Nucleus accumbens (tissue), 56 donors: ENCODE results near the gene CCDC88B.
"Not testable (repeated sequence)": the region's sequence is repeated elsewhere in the genome, so short reads cannot be mapped to it uniquely, and the experiment has no call there.

Experiments used
- DNase-seq, 56 donors: peaks; one replicate each; lab custom pipeline; 2025; lab: John Stamatoyannopoulos, UW

CCDC88B gene

GRCh38 chr11:64317961-64318765 is 21.8 kb upstream of the CCDC88B start, which contains the start of gene PRDX5:
Gene PRDX5 (plus strand): TSS chr11:64318121. CDS start chr11:64318216, 95 bp downstream.
- peak; percentile 60 to 98 (median 95) for DNase-seq

- DNase-seq = no peak
These were observed 20.9 kb upstream of the CCDC88B start for GRCh38 chr11:64318766-64319761.

- no peak for DNase-seq
These were observed 19.4 kb upstream of the CCDC88B start for GRCh38 chr11:64320556-64320955.

- DNase-seq = no peak
These were observed 19.0 kb upstream of the CCDC88B start for GRCh38 chr11:64321026-64321425.

- DNase-seq = no peak
These were observed 18.5 kb upstream of the CCDC88B start for GRCh38 chr11:64321533-64321932.

GRCh38 chr11:64322925-64323260 is 17.1 kb upstream of the CCDC88B start:
- no peak for DNase-seq

GRCh38 chr11:64323373-64323772 is 16.6 kb upstream of the CCDC88B start:
- DNase-seq = no peak

- DNase-seq = not testable (repeated sequence)
These were observed 16.0 kb upstream of the CCDC88B start for GRCh38 chr11:64323984-64324383.

GRCh38 chr11:64324692-64325469 is 15.1 kb upstream of the CCDC88B start:
- no peak for DNase-seq

GRCh38 chr11:64327375-64327774 is 12.6 kb upstream of the CCDC88B start:
- DNase-seq = no peak

- DNase-seq = no peak
These were observed 12.0 kb upstream of the CCDC88B start for GRCh38 chr11:64327993-64328392.

GRCh38 chr11:64330888-64331287 is 9.1 kb upstream of the CCDC88B start:
- no peak for DNase-seq

GRCh38 chr11:64331569-64332371 is 8.2 kb upstream of the CCDC88B start:
- DNase-seq = peak in 8 of 56 donors; percentile 7 to 38 (median 28)

- DNase-seq = no peak
These were observed 6.4 kb upstream of the CCDC88B start for GRCh38 chr11:64333556-64333955.

- no peak for DNase-seq
These were observed 5.0 kb upstream of the CCDC88B start for GRCh38 chr11:64334764-64335735.

GRCh38 chr11:64337538-64338249 is 2.3 kb upstream of the CCDC88B start:
- DNase-seq = no peak

- DNase-seq = no peak
These were observed 1.3 kb upstream of the CCDC88B start for GRCh38 chr11:64338716-64339115.

GRCh38 chr11:64339286-64339685 is 718 bp upstream of the CCDC88B start:
- no peak for DNase-seq
